SK-N-SH (cell line): ENCODE measurements around the gene SSBP2. TPM values are rescaled to one million over a fixed set of nuclear protein-coding genes. Genes with fewer than 3 reads are reported as not detected.

Experiments used
- CTCF ChIA-PET: fragments of 300-600, 350-600 bp; formaldehyde crosslinking; extraction: SDS; loops from one replicate; lab custom pipeline; 2021; lab: Yijun Ruan, JAX
- POLR2A ChIA-PET: fragments of 350-600 bp; sonication (Branson Sonifier 250); formaldehyde crosslinking; extraction: SDS; loops from one replicate; lab custom pipeline; 2020; ENCODE audit warnings: antibody characterized with exemption, inconsistent platforms; lab: Yijun Ruan, JAX
- DNase-seq: peaks from one replicate; pipeline ENCODE4 v3.0.0; 2012
- H2AFZ ChIP-seq: fragments of 200-600 bp; sonication (generic); 2 replicates; pipeline ENCODE4 v1.8.1; 2016; ENCODE audit warnings: antibody characterized with exemption, mild to moderate bottlenecking, low read depth
- H3F3A ChIP-seq: fragments of 200-600 bp; sonication (generic); replicated peaks from 2 replicates; pipeline ENCODE3; 2016; ENCODE audit warnings: antibody characterized with exemption, mild to moderate bottlenecking; ENCODE audit not compliant: insufficient read depth
- H3K27ac ChIP-seq, 2 experiments: fragments of 200-500 bp in 1 of 2; fragments of 200-600 bp in 1 of 2; sonication (Bioruptor generic) in 1 of 2; sonication (generic), shearing (Covaris generic) in 1 of 2; 2 replicates each; pipeline versions ENCODE4 v1.5.1 to v1.6.1; 2014 to 2016; ENCODE audit warnings: low read depth in 2 of 2, inconsistent platforms in 1 of 2, low read length in 1 of 2, mild to moderate bottlenecking in 1 of 2, mixed read lengths in 1 of 2
- H3K27me3 ChIP-seq: fragments of 200-600 bp; sonication (generic), shearing (Covaris generic); 2 replicates; pipeline ENCODE4 v1.6.1; 2016; ENCODE audit warnings: mixed run types; ENCODE audit not compliant: insufficient read depth
- H3K36me3 ChIP-seq, 2 experiments: fragments of 200-500 bp in 1 of 2; fragments of 200-600 bp in 1 of 2; sonication (Bioruptor generic) in 1 of 2; sonication (generic) in 1 of 2; replicated peaks in 1 of 2; 2 replicates each; pipeline versions ENCODE3 to v1.5.1; 2014 to 2016; ENCODE audit warnings: low read length in 1 of 2, mild to moderate bottlenecking in 1 of 2; ENCODE audit not compliant: insufficient read depth in 2 of 2, control insufficient read depth in 1 of 2
- H3K4me1 ChIP-seq, 2 experiments: fragments of 200-500 bp in 1 of 2; fragments of 200-600 bp in 1 of 2; sonication (Bioruptor generic) in 1 of 2; sonication (generic), shearing (Covaris generic) in 1 of 2; 2 replicates each; pipeline versions ENCODE4 v1.5.1 to v1.6.1; 2014 to 2016; ENCODE audit warnings: low read depth in 1 of 2, low read length in 1 of 2, mixed run types in 1 of 2; ENCODE audit not compliant: insufficient read depth in 2 of 2, control insufficient read depth in 1 of 2
- H3K4me2 ChIP-seq: fragments of 200-600 bp; sonication (generic), shearing (Covaris generic); 2 replicates; pipeline ENCODE4 v1.6.1; 2017; ENCODE audit warnings: mixed run types
- H3K4me3 ChIP-seq, 2 experiments: fragments of 200-500 bp in 1 of 2; fragments of 200-600 bp in 1 of 2; sonication (Bioruptor generic) in 1 of 2; sonication (generic), shearing (Covaris generic) in 1 of 2; 2 replicates each; pipeline versions ENCODE4 v1.5.1 to v1.8.1; 2014 to 2016; ENCODE audit warnings: low read depth in 2 of 2, inconsistent platforms in 1 of 2, low read length in 1 of 2, mild to moderate bottlenecking in 1 of 2, mixed read lengths in 1 of 2, moderate library complexity in 1 of 2
- H3K79me2 ChIP-seq: fragments of 200-600 bp; sonication (generic); 2 replicates; pipeline ENCODE4 v1.8.1; 2017; ENCODE audit warnings: mild to moderate bottlenecking; ENCODE audit not compliant: insufficient read depth
- H3K9ac ChIP-seq: fragments of 200-600 bp; sonication (generic); 2 replicates; pipeline ENCODE4 v1.6.1; 2017; ENCODE audit warnings: mixed run types
- H3K9me2 ChIP-seq: fragments of 200-600 bp; sonication (generic); 2 replicates; pipeline ENCODE4 v1.6.1; 2017; ENCODE audit warnings: mixed run types
- H3K9me3 ChIP-seq: fragments of 200-600 bp; sonication (generic); 2 replicates; pipeline ENCODE4 v1.6.1; 2017; ENCODE audit warnings: mixed run types, mild to moderate bottlenecking, moderate library complexity
- H4K20me1 ChIP-seq: fragments of 200-600 bp; sonication (generic); 2 replicates; pipeline ENCODE4 v1.6.1; 2017; ENCODE audit warnings: mild to moderate bottlenecking, mixed run types; ENCODE audit not compliant: insufficient read depth
- CHD2 ChIP-seq: fragments of 150-350 bp; IDR thresholded peaks from 2 replicates; pipeline ENCODE4 v1.6.1; 2018; ENCODE audit warnings: low read length; ENCODE audit not compliant: partially characterized antibody
- TAF1 ChIP-seq: IDR thresholded peaks from 2 replicates; pipeline ENCODE4 v1.6.1; 2012; ENCODE audit warnings: low read depth, mild to moderate bottlenecking, low read length, moderate library complexity, borderline replicate concordance
- TCF12 ChIP-seq: IDR thresholded peaks from 2 replicates; pipeline ENCODE4 v1.4.0; 2012
- WGBS: methylation state at CpG from one replicate; pipeline ENCODE4 v1.1.6; 2017; ENCODE audit warnings: low lambda C conversion rate; 5-methylcytosine and 5-hydroxymethylcytosine counted together
- polyA plus RNA-seq, 3 experiments: library from polyadenylated mRNA; depleted of rRNA; stranded (reverse); fragments of >200 nt; gene quantifications; 2 replicates each; pipeline ENCODE4 v1.2.3, GENCODE V29; 2012
- TF ChIP-seq, protein P1 (sequence below): IDR thresholded peaks from 2 replicates; pipeline ENCODE4 v1.6.1; 2012; ENCODE audit warnings: mild to moderate bottlenecking, low read depth, low read length, moderate library complexity
- TF ChIP-seq, protein P2 (sequence below): IDR thresholded peaks from 2 replicates; pipeline ENCODE4; 2012

Gene SSBP2
- polyA plus RNA-seq, 1 of the 3 experiments (the other 2 are of a cell fraction): 35.3 TPM

DNA sequence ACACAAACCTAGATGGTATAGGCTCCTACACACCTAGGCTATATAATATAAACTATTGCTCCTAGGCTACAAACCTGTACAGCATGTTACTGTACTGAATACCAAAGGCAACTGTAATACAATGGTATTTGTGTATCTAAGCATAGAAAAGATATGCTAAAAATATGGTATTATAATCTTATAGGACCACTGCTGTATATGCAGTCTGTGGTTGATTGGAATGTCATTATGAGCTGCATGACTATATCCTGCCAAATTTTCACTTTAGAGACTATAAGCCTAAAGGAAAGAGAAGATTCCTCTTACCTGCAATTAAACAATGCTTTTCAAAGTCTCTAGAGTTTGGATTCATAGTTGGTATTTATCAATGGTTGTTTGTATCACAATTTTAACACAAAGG lies 332.3 kb downstream of the SSBP2 start (continued):
- TF ChIP-seq, protein P1, sequence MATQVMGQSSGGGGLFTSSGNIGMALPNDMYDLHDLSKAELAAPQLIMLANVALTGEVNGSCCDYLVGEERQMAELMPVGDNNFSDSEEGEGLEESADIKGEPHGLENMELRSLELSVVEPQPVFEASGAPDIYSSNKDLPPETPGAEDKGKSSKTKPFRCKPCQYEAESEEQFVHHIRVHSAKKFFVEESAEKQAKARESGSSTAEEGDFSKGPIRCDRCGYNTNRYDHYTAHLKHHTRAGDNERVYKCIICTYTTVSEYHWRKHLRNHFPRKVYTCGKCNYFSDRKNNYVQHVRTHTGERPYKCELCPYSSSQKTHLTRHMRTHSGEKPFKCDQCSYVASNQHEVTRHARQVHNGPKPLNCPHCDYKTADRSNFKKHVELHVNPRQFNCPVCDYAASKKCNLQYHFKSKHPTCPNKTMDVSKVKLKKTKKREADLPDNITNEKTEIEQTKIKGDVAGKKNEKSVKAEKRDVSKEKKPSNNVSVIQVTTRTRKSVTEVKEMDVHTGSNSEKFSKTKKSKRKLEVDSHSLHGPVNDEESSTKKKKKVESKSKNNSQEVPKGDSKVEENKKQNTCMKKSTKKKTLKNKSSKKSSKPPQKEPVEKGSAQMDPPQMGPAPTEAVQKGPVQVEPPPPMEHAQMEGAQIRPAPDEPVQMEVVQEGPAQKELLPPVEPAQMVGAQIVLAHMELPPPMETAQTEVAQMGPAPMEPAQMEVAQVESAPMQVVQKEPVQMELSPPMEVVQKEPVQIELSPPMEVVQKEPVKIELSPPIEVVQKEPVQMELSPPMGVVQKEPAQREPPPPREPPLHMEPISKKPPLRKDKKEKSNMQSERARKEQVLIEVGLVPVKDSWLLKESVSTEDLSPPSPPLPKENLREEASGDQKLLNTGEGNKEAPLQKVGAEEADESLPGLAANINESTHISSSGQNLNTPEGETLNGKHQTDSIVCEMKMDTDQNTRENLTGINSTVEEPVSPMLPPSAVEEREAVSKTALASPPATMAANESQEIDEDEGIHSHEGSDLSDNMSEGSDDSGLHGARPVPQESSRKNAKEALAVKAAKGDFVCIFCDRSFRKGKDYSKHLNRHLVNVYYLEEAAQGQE: no peak
- TF ChIP-seq, all 33 proteins: peak for 0

DNA sequence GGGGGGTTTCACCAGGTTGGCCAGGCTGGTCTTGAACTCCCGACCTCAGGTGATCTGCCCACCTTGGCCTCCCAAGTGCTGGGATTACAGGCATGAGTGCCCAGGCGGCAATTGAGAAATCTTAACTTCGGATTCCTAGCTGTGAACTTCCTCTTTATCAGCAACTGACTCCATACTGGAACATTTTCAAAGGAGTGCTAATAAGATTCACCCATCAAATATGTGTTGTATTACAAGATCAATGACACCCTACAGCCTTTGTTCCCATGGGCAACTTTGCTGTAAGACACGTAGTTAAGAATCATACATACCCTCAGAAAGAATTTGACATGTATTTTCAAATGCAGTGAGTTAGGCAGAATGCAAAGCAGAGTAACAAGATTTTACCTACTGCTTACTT lies 333.8 kb downstream of the SSBP2 start:
- Histone ChIP-seq H3K4me2 (no peak overlapping the region), H3F3A (peaks cover 3% of the 10 kb centered on the region), H3K9me3 (no peaks in the 10 kb centered on the region), H4K20me1 (no peaks in the 10 kb centered on the region), H3K9ac (no peak overlapping the region), H3K4me1 (peaks cover 0 to 15% of the 10 kb centered on the region in 2 experiments; a peak in 2 of 4 replicates), H3K9me2 (no peaks in the 10 kb centered on the region), H3K36me3 (no peaks in the 10 kb centered on the region), H3K27me3 (no peaks in the 10 kb centered on the region), H2AFZ (no peak overlapping the region), H3K27ac (no peak overlapping the region), H3K4me3 (no peak overlapping the region), H3K79me2 (no peaks in the 10 kb centered on the region)
- CTCF ChIA-PET: interaction anchor here (1.0 kb wide), 1 partner anchor 8 kb away, joined by 3 read pairs; no protein-coding TSS in a partner anchor
- no peak for TF ChIP-seq CHD2
- TF ChIP-seq, protein P2, sequence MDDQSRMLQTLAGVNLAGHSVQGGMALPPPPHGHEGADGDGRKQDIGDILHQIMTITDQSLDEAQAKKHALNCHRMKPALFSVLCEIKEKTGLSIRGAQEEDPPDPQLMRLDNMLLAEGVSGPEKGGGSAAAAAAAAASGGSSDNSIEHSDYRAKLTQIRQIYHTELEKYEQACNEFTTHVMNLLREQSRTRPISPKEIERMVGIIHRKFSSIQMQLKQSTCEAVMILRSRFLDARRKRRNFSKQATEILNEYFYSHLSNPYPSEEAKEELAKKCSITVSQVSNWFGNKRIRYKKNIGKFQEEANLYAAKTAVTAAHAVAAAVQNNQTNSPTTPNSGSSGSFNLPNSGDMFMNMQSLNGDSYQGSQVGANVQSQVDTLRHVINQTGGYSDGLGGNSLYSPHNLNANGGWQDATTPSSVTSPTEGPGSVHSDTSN: no peak
- POLR2A ChIA-PET: no interaction called here
- no peak for DNase-seq
- WGBS: 96% methylated on average over 4 of the region's 4 CpGs

DNA sequence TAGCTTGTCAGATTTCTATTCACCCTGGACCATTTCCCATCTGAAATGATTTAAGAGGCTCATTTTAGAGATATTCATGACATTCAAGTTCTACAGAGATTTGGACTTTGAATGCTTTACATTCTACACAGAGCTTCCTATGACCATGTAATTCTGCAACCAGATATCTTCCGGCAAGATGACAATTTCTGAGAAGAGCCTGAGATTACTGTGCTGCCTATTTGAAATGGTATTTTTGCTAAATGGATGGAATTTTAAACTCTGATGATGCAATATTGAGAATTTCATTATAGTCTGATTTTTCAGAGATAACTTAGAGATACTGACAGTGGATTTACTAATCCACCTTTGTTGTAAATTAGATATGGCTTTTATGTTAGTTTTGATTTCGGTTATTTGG lies 341.0 kb downstream of the SSBP2 start:
- Histone ChIP-seq H4K20me1 (no peaks in the 10 kb centered on the region), H3K27me3 (no peaks in the 10 kb centered on the region), H3K27ac (no peak overlapping the region), H3K4me2 (no peak overlapping the region), H3K9me2 (no peaks in the 10 kb centered on the region), H3K9ac (no peak overlapping the region), H3K4me3 (no peak overlapping the region), H3K36me3 (no peaks in the 10 kb centered on the region), H3K4me1 (no peaks in the 10 kb centered on the region), H2AFZ (no peak overlapping the region), H3F3A (no peaks in the 10 kb centered on the region), H3K9me3 (no peaks in the 10 kb centered on the region), H3K79me2 (no peaks in the 10 kb centered on the region)
- no peak for DNase-seq
- POLR2A ChIA-PET: no interaction called here
- WGBS: 68% methylated on average over 2 of the region's 2 CpGs
- CTCF ChIA-PET: interaction anchor here (1.3 to 1.7 kb wide), 2 partner anchors 22 to 816 kb away, joined by 3 to 4 read pairs; no protein-coding TSS in a partner anchor
- TF ChIP-seq, protein P2: 0 out of 2 replicates have a peak, but pooled peaks have one; percentile 9
- TF ChIP-seq TAF1: no peak
- 0 out of 2 replicates have a peak, but pooled peaks have one; percentile 9 for TF ChIP-seq TCF12
- TF ChIP-seq, all 33 proteins: peak for 2
